ENCODE measurements around the gene ATRIP. TPM values are rescaled to one million over a fixed set of nuclear protein-coding genes. Genes with fewer than 3 reads are reported as not detected.
A peak's percentile ranks its signal among the peaks of the same experiment; 100 is the strongest.

The ATRIP gene
- total RNA-seq, 4 donors from 2014 or later: 7.5 to 10.5 (median 9.3) TPM

- Histone ChIP-seq H3K36me3 (peaks cover 6 to 100% (median 11%) of the 10 kb centered on the region in 3 donors), H3K4me3 (no peak overlapping the region), H3K27ac (peak overlapping the region in 1 of 4 donors; percentile 55), H3K4me1 (peaks cover 0 to 5% (median 0%) of the 10 kb centered on the region in 4 donors), H3K9me3 (no peaks in the 10 kb centered on the region), H3K27me3 (no peaks in the 10 kb centered on the region)
- no peak for DNase-seq (ENCODE audit: low spot score in 2 of 2)
- TF ChIP-seq EP300 (IDR thresholded peaks at IDR 0.05) (no peak), CTCF (IDR thresholded peaks at IDR 0.05) (no peak)
- WGBS, 2 donors: 91% methylated on average over 10 to 14 of the region's 14 CpGs
Observed at GRCh38 chr3:48413611-48414010, 32.9 kb upstream of the ATRIP start.

DNA sequence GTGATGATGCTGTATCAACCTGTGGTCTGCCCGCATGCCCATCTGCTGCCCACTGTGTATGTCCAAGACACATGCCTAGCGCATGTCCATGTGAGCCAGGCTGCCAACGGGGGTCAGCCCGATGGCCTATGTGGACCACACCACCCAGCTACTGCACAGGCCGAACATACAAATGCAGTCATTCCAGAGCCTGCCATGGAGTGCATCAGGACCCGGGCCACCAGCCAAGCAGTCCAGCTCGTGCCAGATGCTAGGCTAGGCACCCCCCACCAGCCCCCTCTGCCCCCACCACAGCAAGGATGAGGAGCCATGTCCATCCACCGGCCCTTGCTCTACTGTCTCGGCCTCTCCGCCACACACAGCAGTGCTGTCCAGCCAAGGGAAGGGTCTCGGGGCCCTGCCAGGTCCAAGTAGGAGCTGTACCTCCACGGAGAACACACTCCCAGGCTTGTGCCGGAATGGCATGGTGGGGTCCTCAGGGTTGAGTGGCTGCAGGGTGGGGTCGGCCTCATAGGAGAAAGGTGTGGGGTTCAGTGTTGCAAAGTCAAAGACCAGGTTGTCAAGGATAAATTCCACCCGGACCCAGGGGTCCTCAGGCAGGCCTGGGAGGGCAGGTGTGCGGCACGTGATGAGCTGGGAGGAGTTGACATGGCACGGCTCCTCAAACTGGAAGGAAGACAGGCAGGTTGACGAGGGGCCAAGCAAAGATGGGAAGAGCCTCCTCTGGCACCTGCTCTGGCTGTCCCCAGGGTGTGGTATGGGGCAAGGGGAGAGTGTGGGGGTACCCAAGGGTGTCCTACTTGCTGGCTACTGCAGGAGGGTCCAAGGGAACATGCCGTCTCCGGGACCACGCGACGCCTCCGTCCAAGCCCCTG, 31.9 kb upstream of the ATRIP start:
- Histone ChIP-seq H3K27me3 (no peaks in the 10 kb centered on the region), H3K27ac (peak overlapping the region in 1 of 4 donors; percentile 55), H3K9me3 (no peaks in the 10 kb centered on the region), H3K4me1 (peaks cover 0 to 5% (median 0%) of the 10 kb centered on the region in 4 donors), H3K4me3 (no peak overlapping the region), H3K36me3 (peaks cover 6 to 100% (median 11%) of the 10 kb centered on the region in 3 donors)
- TF ChIP-seq EP300 (IDR thresholded peaks at IDR 0.05): no peak
- TF ChIP-seq CTCF (IDR thresholded peaks at IDR 0.05): no peak
- no peak for TF ChIP-seq POLR2A (IDR thresholded peaks at IDR 0.05)
- WGBS, 2 donors: 85 to 90% methylated on average over 15 to 22 of the region's 25 CpGs
- DNase-seq (ENCODE audit: low spot score in 2 of 2): no peak

DNA sequence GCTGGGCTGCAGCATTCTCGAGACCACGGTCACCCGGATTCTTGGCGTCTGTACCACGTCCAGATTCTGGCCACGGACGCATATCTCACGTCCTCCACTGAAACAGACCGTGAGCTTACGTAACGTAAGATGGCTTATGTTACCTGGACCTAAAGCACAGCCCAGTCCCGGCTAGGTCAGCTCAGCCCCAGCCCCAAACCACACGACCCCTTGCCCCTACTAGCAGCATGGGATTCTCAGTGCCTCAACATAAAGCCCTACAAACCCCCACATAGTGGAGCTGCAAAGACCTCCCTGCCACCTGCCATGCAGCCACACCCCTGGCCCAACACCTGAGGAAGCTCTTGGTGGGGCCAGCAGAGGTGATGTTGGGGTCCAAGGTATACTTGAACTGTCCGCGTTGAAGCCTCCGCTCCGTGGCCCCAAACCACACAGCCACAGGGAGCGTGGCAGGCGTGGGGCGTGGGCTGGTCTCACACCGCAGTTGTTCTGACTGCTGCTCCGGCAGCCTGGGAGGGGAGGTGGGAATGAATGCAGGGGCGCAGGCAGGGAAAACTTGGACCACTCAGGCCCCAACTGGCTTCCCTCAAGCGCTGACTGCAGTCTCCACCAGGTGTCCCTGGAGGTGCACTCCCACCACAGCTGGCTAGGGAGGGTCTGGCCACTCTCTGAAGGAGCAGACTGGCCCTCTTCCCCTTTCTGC, 31.1 kb upstream of the ATRIP start:
- no peak for TF ChIP-seq POLR2A (IDR thresholded peaks at IDR 0.05)
- no peak for TF ChIP-seq EP300 (IDR thresholded peaks at IDR 0.05)
- TF ChIP-seq CTCF (IDR thresholded peaks at IDR 0.05): no peak
- Histone ChIP-seq H3K9me3 (no peaks in the 10 kb centered on the region), H3K4me1 (peaks cover 0 to 5% (median 0%) of the 10 kb centered on the region in 4 donors), H3K27ac (peak overlapping the region in 1 of 4 donors; percentile 62), H3K4me3 (no peak overlapping the region), H3K36me3 (peaks cover 6 to 100% (median 11%) of the 10 kb centered on the region in 3 donors), H3K27me3 (no peaks in the 10 kb centered on the region)
- 85 to 89% methylated on average over 17 to 24 of the region's 24 CpGs for WGBS, 2 donors
- DNase-seq (ENCODE audit: low spot score in 2 of 2): no peak

GRCh38 chr3:48416091-48416505, 30.4 kb upstream of the ATRIP start:
- Histone ChIP-seq H3K9me3 (no peaks in the 10 kb centered on the region), H3K27me3 (no peaks in the 10 kb centered on the region), H3K27ac (peak overlapping the region in 2 of 4 donors; percentile 9 to 62), H3K4me3 (no peak overlapping the region), H3K4me1 (peaks cover 0 to 7% (median 0%) of the 10 kb centered on the region in 4 donors), H3K36me3 (peaks cover 6 to 100% (median 10%) of the 10 kb centered on the region in 3 donors)
- no peak for DNase-seq (ENCODE audit: low spot score in 2 of 2)
- WGBS, 2 donors: 86 to 91% methylated on average over 14 of the region's 14 CpGs
- TF ChIP-seq EP300 (IDR thresholded peaks at IDR 0.05): no peak
- no peak for TF ChIP-seq CTCF (IDR thresholded peaks at IDR 0.05)
- no peak for TF ChIP-seq POLR2A (IDR thresholded peaks at IDR 0.05)

Data from tibial nerve (tissue), 4 donors.